Ecto neural progenitor cell (in vitro differentiated cells): ENCODE results near the gene HIBADH.

Experiments
- DNase-seq: peaks from one replicate; pipeline ENCODE4 v3.0.0-alpha.2; 2018; ENCODE audit warnings: low spot score

HIBADH gene

DNA sequence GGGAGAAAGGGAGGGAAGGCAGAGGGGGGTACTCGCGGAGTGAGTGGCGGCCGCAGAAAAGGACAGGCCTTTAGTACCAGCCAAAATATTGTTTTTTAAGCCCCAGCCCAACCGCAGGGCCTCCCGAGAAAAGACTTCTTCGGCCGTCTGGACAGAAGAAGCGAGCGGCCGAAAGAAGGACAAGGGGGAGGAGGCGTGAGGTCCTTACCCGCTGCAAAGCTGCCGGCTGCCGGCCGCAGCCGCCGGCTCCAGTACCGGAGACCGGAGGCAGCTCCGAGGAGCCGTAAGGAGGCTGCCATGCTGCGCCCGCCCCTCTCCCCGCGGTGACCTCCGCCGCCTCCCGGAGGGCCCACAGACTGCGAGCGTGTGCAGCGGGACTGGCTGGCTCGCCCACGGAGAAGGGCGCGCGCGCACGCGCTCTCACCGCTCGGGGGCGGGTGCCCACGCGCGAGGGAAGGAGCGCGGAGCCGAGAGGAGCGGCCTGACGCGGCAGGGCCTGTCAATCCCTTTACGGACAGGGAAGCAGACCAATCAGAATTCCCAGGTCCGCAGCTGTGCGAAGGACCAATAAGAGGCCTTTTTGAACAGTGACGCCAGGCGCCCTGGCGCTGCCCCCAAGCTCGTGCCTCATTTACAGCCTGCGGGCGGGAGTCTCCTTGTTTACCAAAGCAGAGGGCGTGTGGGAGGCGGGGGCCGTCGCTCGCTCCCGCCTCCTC lies at the start of gene HIBADH:
Gene HIBADH, minus strand, starts transcription at position 394 of the 716 bp plus-strand sequence. Its CDS starts 95 bp downstream, at position 299.
- DNase-seq: peak; percentile 96

DNA sequence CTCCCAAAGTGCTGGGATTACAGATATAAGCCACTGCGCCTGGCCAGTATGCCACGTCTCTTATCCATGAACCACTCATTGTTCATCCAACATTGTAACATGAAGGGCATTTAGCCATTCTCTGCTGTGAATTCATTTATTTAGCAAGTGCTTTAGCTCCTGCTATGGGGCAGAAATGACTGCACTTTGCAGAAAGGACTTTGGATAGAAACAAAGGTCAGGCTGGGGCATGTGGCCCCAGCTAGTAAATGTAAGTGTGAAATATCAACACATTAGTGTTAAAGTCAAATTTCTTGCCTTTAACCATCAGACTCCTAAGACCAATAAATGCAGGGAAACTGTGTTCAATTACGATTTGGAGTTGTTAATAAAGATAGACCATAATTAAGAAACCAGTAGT lies 49.5 kb upstream of the HIBADH start:
- no peak for DNase-seq

GRCh38 chr7:27709137-27710075 lies 46.7 kb upstream of the HIBADH start:
- DNase-seq: no peak

DNA sequence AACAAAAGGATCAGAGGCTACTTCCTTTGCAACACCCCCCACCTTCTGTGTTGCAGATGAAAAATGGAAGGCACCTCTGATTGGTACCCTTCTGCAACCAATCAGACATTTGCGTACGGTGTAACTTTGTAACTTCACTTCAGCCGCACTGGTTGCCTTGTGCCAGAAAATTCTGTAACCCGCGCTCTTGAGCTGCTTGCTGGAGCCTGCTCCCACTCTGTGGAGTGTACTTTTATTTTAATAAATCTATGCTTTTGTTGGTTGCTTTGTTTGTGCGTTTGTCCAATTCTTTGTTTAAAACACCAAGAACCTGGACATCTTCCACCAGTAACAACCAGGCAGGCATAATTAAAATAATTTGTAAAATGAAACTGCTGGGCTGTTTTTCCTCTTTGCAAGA lies 45.8 kb upstream of the HIBADH start:
- no peak for DNase-seq

- no peak for DNase-seq
Measured at GRCh38 chr7:27705200-27705594, 42.5 kb upstream of the HIBADH start.

DNA sequence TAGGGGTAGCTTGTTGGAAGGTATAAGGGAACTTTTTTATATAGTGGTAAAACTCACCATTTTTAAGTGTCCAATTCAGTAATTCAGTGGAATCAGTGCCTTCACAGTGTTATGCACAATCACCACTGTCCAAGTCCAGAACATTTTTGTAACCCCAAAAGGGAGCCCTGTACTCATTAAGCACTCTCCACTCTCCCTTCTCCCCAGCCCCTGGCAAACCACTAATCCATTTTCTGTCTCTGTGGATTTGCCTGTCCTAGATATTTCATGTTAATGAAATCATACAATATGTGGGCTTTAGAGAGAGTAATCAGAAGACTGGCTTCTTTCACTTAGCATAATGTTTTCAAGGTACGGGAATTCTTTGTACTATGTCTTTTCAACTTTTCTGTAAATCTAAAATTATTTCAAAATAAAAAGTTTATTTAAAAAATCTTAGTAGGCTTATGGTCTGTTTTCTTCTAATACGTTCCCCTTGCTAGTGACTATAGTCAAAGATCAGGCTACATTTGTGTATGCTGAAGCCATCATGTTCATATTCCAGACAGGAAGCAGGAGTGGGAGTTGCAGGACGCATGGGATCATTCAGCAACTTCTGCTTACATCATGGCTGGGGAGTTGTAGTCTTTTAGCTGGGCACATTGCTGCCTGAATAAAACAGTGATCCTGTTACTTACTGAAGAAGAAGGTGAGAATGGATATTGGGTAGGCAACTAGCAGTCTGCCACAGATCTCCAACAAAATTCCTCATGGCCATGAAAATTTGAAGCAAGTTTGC lies 41.9 kb upstream of the HIBADH start:
- no peak for DNase-seq

- DNase-seq: no peak
Measured at GRCh38 chr7:27703181-27703580, 40.5 kb upstream of the HIBADH start.

GRCh38 chr7:27700501-27700900 lies 37.8 kb upstream of the HIBADH start:
- no peak for DNase-seq

DNA sequence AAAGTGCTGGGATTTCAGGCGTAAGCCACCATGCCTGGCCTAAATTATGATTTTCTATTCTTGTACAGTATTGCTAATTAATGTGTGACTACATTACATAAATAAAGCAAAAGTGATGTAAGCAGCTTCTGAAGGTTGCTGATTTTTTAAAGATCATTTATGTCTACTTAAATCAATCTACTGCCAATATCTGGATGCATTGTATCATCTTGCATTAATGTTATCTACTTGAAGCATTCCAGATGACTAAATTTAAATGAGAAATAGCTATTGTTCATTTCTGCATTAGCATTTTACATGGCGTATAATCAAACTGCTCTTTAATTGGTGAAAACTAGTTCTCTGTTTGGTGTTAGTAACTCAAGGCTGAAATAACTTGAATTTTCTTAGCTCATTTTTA lies 37.1 kb upstream of the HIBADH start:
- no peak for DNase-seq

DNA sequence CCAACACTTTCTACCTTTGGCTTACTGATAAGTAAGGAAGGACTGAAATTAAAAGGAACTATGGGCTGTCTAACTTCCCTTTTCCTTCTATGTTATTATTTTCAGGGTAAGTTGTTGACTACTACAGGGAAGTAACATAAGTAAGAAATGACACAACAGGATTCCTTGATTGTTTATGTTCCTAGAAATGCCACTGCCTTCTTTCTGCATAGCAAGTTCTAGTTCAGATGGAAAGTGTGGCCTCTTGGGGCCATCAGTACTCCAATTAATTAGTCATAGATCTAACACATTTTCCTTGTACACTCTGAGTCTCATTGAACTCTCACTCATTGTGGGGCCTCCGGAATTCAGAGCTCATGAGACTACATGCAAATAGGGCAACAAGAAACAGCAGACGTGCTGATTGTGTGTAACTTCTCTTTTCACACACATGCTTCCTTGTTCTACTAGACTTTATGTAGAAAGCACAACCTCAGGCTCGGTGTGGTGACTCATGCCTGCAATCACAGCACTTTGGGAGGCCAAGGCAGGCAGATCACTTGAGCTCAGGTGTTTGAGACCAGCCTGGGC lies 35.3 kb upstream of the HIBADH start:
- no peak for DNase-seq

- no peak for DNase-seq
Measured at GRCh38 chr7:27695096-27695495, 32.4 kb upstream of the HIBADH start.

GRCh38 chr7:27693794-27694193 lies 31.1 kb upstream of the HIBADH start:
- DNase-seq: no peak

DNA sequence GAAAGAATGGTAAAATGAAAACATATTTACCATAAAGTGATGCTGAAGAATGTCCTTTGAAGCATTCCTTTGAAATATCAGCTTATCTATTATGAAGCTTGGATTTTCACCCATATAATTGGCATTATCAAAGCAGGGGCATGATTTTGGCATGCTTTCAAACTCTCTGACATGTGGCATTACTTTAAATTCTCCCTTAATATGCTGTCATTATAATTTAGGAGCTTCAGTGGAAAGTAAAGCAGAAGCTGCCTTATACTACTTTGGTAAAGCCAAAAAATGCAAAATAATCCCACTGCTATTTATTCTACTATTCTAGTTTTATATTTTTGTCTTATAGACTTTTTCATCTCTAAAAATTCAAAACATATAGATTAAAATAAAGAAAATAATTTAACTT lies 28.0 kb upstream of the HIBADH start:
- DNase-seq: no peak

DNA sequence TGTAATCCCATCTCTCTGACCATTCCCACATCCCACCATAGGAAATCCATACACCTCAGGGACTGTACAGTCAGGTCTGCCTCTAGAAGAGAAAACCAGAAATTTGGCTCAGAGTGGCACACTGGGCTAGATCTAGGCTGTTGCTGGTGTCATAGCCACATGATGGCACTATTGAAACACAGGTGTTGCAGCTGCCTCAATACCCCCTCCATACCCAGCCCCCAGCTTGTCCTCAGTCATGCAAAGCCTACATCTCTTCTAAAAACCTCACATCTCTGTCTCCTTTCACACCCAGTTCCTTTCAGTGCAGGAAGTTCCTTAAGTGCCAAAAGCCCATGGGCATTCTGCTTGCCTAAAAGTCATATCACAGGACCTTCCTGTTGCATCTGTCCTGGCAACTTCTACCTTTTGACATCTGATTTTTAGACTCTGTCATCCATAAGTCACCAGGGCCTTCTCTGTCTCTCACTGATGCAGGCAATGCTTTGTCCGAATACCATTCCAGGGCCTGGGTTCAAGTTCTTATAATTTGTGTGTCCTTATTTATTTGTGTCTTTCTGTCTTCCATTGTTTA lies 27.0 kb upstream of the HIBADH start:
- no peak for DNase-seq

- DNase-seq: no peak
Measured at GRCh38 chr7:27689150-27689549, 26.5 kb upstream of the HIBADH start.

DNA sequence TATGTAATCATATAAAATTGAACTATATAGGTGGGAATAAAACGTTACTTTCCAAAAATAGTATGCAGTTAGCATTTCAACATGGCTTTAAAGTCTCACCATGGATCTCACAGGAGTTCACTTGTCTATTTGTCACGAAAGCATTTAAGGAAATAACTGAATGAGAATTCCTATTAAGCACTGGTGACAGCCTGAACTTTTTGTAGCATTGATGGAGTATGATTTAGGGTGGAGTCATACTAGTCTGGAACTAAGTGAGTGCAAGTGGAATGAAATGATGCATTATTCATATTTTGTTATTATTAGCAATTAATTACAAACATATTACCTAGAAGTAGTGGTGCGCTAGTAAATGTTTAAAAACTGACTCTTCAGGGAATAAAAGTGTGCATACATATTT lies 26.0 kb upstream of the HIBADH start:
- DNase-seq: no peak

GRCh38 chr7:27688056-27688455 lies 25.4 kb upstream of the HIBADH start:
- DNase-seq: no peak

DNA sequence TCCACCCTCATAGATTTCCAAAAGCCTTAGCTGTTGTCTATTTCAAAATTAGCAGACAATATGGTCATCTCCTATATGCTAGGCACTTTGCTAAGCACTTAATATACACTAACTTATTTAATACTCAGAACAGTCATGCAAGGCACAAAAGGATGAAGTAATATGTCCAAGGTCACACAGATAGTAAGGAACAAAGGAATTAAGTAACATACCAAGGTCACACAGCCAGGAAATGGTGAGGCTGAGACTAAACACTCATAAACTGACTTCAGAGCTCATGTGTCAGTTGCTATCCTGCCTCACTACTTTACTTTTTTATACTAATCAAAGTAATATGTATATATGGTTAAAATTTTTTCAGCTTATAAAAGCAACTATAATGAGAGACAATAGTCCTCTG lies 23.6 kb upstream of the HIBADH start:
- no peak for DNase-seq

GRCh38 chr7:27685893-27686292 lies 23.2 kb upstream of the HIBADH start:
- no peak for DNase-seq

- no peak for DNase-seq
Measured at GRCh38 chr7:27685209-27685608, 22.5 kb upstream of the HIBADH start.

GRCh38 chr7:27684491-27684890 lies 21.8 kb upstream of the HIBADH start:
- DNase-seq: no peak

- DNase-seq: no peak
Measured at GRCh38 chr7:27680610-27681009, 17.9 kb upstream of the HIBADH start.
